ENCODE data around the gene RCVRN.
"Not testable (repeated sequence)": the region's sequence is repeated elsewhere in the genome, so short reads cannot be mapped to it uniquely, and the experiment has no call there.

The RCVRN gene

DNA sequence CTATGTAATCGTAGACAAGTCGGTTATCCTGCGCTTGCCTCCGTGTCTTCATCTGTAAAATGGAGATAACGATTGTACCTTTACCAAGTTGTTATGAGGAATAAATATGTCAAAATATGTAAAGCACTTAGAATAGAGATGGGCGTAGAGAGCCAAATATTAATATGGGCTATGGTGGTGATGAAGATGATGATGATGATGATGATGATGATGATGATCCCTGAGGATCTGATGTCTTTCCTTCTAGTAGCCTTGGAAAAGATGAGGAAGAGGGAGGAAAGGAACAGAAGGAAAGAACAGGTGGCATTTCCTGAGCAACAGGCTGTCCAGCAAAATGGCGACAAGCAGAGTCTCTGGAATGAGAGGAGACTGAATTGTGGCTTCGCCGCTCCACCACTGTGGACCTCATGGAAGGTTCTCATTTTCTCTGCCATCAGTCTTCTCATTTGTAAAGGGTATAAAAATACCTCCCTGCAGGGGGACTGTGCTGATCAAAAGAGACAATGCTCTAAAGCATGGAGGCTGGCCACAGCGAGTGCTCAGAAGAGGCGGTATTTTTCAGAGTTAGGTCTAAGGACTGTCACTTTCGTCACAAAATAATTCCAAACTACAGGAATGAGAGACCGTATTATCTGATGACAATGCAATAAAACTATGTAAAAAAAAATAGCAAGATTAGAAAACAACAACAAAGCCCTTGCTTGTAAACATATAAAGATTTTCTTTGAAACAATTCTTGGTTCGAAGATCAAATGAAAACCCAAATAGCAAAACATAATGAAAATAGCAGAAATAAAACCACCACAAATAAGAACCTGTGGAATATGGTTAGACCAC lies 17.2 kb upstream of the RCVRN start:
- DNase-seq (ENCODE audit: low read depth) = no peak

- DNase-seq (ENCODE audit: low read depth) = not testable (repeated sequence)
These were observed 16.1 kb upstream of the RCVRN start for GRCh38 chr17:9921216-9921615.

DNA sequence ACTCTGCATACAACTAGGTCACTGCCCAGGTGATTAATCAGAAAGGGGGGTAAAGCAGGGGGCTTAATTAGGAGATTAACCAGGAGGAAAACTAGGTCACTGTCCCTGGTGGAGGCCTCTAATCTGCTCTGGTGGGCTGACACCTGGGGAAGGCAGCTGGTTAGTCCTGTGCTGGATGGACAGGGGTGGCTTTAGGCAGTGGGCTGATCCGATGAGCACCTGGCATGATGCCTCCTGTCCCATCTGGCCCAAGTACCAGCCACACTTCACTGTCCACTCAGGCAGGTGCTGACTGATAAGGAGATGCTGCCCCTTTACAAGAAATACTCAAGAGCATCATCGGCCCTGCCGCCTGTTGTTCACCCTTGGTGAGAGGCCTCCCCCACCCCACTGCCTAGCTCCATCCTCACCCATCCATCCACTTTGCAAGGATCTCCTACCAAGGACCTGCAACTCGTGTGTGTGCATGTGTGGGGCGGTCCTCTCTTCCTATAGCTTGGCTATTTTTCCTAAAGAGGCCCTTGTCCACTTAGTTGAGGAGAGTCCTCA lies 13.8 kb upstream of the RCVRN start:
- DNase-seq (ENCODE audit: low read depth) = no peak

DNA sequence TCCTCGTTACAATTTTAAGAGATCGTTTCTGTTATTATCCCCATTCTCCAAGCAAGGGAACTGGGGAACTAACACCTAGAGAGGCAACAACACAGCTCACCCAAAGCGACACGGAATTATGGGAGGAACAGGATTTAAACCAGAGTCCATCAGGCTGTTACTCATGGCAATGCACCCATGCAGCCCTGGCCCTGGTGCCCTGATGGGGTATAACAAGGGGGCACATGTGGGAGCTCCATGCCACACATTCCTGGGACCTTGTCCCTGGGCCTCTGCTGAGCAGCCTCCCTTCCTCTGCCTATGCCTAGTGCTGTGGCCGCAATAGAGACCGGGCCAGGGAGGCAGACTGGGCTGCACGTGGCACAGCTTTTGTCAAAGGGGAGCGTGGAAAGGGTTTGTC lies 13.3 kb upstream of the RCVRN start:
- DNase-seq (ENCODE audit: low read depth) = no peak

DNA sequence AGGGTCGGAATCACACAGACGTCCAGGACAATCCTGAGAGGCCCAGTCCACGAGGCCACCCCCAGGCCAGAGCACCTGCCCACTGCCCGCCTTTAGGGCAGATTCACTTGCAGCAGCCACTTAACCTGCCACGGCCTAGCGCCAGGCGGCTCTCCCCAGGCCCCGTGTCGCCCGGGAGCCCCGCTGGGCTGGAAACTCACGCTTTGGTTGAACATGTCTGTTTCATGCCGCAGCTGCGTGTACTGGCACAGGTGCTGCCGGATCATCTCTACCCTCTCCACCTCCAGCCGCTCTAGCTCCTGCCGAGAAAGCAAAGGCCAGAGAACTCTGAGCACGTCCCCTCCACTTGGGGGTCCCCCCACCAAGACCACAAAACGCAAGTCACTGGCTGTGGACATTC lies 12.7 kb upstream of the RCVRN start:
- no peak for DNase-seq (ENCODE audit: low read depth)

- DNase-seq (ENCODE audit: low read depth) = no peak
These were observed 12.1 kb upstream of the RCVRN start for GRCh38 chr17:9917131-9917530.

DNA sequence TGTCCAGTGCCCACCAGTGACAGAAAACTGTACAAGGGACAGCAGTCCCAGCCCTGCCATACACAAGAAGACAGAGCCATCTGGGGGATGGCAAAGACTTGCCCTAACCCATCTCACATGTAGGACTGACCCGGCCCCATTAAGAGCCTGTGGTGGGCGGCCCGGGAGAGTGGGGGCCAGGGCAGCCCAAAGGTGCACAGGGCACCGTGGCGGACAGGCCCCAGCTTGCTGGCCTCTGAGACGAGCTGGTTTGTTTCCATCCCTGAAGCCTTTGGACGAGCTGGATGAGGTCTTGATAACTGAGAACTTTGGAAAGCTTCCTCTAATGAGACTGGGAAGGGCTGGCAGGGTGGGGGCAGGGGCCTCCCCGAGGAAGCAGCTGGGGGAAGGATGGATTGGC lies 11.0 kb upstream of the RCVRN start:
- no peak for DNase-seq (ENCODE audit: low read depth)

DNA sequence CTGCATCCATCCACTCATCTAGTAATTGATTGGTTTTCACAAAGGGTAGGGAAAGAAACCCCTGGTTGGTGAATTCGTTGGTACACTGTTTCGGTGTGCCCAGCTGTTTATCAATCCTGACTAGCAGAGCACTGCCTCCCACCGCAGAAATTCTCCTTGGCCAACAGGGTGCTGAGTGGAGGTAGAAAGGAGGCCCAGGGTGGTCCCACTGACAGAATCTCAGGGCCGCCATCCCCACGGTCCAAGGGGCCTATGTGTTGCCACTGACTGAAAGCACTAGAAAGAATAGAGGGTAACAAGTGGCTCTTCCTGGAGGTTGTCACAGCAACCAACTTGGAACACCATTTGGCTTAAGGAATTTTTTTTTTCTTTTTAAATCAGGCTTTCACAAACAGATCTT lies 8.4 kb upstream of the RCVRN start:
- no peak for DNase-seq (ENCODE audit: low read depth)

- DNase-seq (ENCODE audit: low read depth) = no peak
These were observed 7.3 kb upstream of the RCVRN start for GRCh38 chr17:9912121-9913099.

GRCh38 chr17:9911089-9911488 lies 6.0 kb upstream of the RCVRN start:
- DNase-seq (ENCODE audit: low read depth) = no peak

DNA sequence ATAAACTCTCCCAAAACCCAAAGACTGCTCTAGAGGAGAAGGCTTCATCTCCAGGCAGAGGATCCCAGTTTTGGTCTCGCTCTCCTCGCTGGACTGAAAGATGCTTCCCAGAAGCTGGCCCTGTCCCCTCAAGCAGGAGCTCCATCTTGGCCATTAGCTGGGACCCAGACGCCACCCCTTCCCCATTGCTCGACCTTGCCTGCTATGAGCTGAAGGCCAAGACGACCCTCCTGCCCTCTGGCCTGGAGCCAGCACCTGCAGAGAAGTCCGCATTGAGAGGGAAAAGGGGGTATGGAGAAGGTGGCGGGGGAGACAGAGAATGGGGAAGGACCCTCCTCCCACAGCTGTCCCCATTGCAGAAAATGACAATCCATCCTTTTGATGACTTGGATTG lies 3.6 kb upstream of the RCVRN start:
- no peak for DNase-seq (ENCODE audit: low read depth)

GRCh38 chr17:9907883-9908648 lies 3.0 kb upstream of the RCVRN start:
- DNase-seq (ENCODE audit: low read depth) = no peak

- no peak for DNase-seq (ENCODE audit: low read depth)
These were observed 2.1 kb upstream of the RCVRN start for GRCh38 chr17:9907131-9907530.

DNA sequence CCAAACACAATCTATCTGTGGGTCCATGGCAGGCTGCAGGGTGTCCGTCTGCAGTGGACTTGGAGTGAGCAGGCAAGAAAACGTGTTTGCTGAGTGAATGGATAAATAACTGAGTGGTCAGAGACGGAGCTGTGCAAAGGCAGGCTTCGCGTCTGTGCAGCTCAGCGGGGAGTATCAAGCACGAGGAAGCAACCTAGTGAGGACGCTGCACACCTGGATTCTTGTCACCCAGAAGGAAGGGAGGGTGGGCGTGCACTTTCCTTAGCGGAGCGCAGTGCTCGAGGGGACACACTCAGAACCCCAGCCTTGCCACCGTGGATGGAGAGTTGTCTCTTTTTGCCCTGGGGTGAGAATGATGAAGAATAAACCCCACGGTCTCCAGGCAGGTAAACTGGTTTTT lies 1.5 kb upstream of the RCVRN start:
- DNase-seq (ENCODE audit: low read depth) = no peak

GRCh38 chr17:9905902-9906301 lies 831 bp upstream of the RCVRN start:
- DNase-seq (ENCODE audit: low read depth) = no peak

- no peak for DNase-seq (ENCODE audit: low read depth)
These were observed 594 bp downstream of the RCVRN start for GRCh38 chr17:9904277-9905077.

GRCh38 chr17:9902120-9902519 lies 3.0 kb downstream of the RCVRN start:
- no peak for DNase-seq (ENCODE audit: low read depth)

DNA sequence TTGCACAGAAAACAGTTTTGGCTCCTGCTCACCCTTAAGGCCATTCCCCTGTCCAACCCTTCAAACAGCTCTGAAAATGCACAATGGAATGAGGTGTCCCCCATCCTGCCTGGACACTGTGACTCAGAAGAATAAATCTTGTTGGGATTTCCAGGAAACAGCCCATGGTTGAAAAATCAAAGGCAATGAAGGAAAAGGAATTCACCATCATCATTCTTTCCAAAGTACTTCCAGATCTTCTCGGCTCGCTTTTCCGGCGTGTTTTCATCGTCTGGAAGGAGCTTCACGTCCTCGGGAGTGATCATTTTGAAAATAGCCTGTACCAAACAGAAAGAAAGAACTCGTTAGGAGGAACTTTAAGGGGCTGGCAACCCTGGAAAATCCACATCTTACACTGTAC lies 4.3 kb downstream of the RCVRN start:
- DNase-seq (ENCODE audit: low read depth) = no peak

GRCh38 chr17:9900044-9900594 lies 5.0 kb downstream of the RCVRN start:
- no peak for DNase-seq (ENCODE audit: low read depth)

GRCh38 chr17:9899280-9900043 lies 5.6 kb downstream of the RCVRN start:
- DNase-seq (ENCODE audit: low read depth) = no peak
